Activated T-cell treated with anti-CD3 and anti-CD28 coated beads, Interleukin-2, amount 50 U/mL, for 4 hours (primary cell): ENCODE measurements around the gene RDX. TPM values are rescaled to one million over a fixed set of nuclear protein-coding genes. Genes with fewer than 3 reads are reported as not detected.

Source experiments
- ATAC-seq, 2 donors: fragments of 200-7000 bp; cut with Tn5 transposase; one replicate each; pipeline ENCODE4 v1.10.0; 2021
- DNase-seq: peaks from one replicate; pipeline ENCODE4 v3.0.0-alpha.2; 2020
- H3K27me3 Mint-ChIP-seq: one replicate; pipeline ENCODE4 v1.8.0; 2021; ENCODE audit warnings: low read depth, mixed read lengths
- H3K36me3 Mint-ChIP-seq: one replicate; pipeline ENCODE4 v1.8.0; 2022; ENCODE audit warnings: mixed read lengths; ENCODE audit not compliant: insufficient read depth
- H3K4me1 Mint-ChIP-seq: one replicate; pipeline ENCODE4 v1.8.0; 2021; ENCODE audit warnings: low read depth, mixed read lengths
- H3K4me3 Mint-ChIP-seq: one replicate; pipeline ENCODE4 v1.8.0; 2021; ENCODE audit warnings: mild to moderate bottlenecking, moderate library complexity, mixed read lengths
- H3K9me3 Mint-ChIP-seq: one replicate; pipeline ENCODE4 v1.8.0; 2021; ENCODE audit warnings: mixed read lengths
- total RNA-seq, 3 donors: library from RNA; stranded (reverse); gene quantifications; one replicate each; pipeline ENCODE4 v1.2.1, GENCODE V29; 2021

RDX gene
- 10 to 100 TPM; 34.6 to 42.3 (median 34.6) TPM for total RNA-seq

GRCh38 chr11:110296226-110297075 lies at the start of gene RDX:
TSS of gene RDX (minus strand) at chr11:110296614. CDS start at chr11:110279692, 16,922 bp downstream.
- DNase-seq, result peak; percentile 38
- peaks cover 43% of the 10 kb centered on the region for H3K4me1 Mint-ChIP-seq
- no peaks in the 10 kb centered on the region for H3K36me3 Mint-ChIP-seq
- H3K4me3 Mint-ChIP-seq, result peak within 1 kb of the TSS; percentile 90
- no peaks in the 10 kb centered on the region for H3K27me3 Mint-ChIP-seq
- ATAC-seq, result peak; percentile 76
- H3K9me3 Mint-ChIP-seq, result peaks cover 3% of the 10 kb centered on the region

GRCh38 chr11:110345743-110346142 lies 49.3 kb upstream of the RDX start:
- Mint-ChIP-seq H3K9me3 (peaks cover 5% of the 10 kb centered on the region), H3K36me3 (no peaks in the 10 kb centered on the region), H3K4me1 (peaks cover 58% of the 10 kb centered on the region), H3K27me3 (no peaks in the 10 kb centered on the region), H3K4me3 (no peak overlapping the region)
- DNase-seq (no peak), ATAC-seq (peak in 1 of 2 donors; percentile 39)

DNA sequence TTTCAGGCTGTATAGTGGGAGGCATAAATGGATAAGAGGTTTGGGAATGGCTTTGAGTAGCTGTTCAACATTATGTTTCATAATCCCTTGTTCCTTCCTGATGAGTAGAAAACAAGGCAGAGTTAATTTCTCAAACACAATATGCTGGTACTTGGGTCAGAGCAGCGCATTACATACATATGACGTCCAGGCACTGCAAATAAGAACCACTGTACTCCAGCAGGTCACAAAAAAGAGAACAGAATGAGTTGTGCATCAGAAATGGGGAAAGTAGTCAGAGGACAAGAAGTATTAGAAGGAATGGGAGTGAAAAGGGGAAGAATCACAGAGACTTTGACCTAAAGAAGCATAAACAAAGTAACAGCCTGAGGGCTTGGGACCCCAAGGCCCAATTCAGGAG lies 44.0 kb upstream of the RDX start:
- DNase-seq (no peak), ATAC-seq (no peak)
- no peaks in the 10 kb centered on the region for H3K36me3 Mint-ChIP-seq
- no peaks in the 10 kb centered on the region for H3K27me3 Mint-ChIP-seq
- peaks cover 16% of the 10 kb centered on the region for H3K4me1 Mint-ChIP-seq
- no peak overlapping the region for H3K4me3 Mint-ChIP-seq
- peaks cover 5% of the 10 kb centered on the region for H3K9me3 Mint-ChIP-seq

DNA sequence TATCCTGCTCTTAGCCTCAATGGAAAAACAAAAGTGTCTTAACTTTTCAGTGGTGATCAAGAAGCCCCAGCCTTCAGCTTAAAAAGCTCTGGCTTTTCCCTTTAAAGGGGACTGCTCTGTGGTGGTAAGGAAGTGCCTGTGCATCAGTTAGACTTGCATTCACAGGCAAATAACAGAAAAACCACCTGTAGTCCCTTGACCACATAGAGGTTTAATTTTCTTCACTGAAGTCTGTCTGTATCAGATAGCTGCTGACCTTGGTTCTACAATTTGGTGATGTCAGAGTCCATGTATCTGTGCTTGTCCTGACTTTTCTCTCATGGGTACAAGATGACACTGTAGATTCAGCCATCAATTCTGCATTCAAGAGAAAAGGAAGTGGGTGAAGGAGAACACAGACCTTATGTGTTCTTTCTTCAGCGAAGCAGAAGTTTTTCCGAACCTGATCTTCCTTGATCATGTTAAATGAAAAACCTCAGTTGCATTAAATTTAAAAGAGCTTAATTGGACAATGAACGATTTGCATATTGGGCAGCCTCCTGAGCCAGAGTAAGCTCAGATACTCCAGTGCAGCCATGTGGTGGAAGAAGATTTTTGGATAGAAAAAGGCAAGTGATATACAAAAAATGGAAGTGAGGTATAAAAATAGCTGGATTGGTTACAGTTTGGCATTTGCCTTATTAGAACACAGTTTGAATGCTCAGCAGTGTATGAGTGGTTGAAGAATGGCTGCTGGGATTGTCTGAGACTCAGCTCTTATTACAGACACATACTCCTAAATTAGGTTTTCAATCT lies 43.2 kb upstream of the RDX start:
- Mint-ChIP-seq H3K36me3 (no peaks in the 10 kb centered on the region), H3K4me1 (peaks cover 10% of the 10 kb centered on the region), H3K9me3 (peaks cover 5% of the 10 kb centered on the region), H3K27me3 (no peaks in the 10 kb centered on the region), H3K4me3 (no peak overlapping the region)
- ATAC-seq, result no peak
- no peak for DNase-seq

DNA sequence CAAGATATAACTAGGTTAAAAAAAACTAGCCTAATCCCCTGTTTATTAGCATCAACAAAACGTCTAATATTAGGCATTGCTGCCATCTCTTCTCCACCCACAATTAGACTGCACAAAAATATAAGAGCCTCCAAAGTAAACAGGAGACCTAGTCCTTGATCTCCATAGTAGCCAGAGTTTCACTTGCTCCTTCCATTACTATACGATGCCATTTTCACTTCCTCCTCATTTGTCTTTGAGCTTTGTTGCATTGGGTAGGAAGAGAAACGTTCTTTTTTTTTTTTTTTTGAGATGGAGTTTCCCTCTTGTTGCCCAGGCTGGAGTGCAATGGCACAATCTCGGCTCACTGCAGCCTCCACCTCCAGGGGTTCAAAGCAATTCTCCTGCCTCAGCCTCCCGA lies 42.3 kb upstream of the RDX start:
- H3K36me3 Mint-ChIP-seq, result no peaks in the 10 kb centered on the region
- DNase-seq, result no peak
- no peak overlapping the region for H3K4me3 Mint-ChIP-seq
- no peaks in the 10 kb centered on the region for H3K27me3 Mint-ChIP-seq
- peaks cover 3% of the 10 kb centered on the region for H3K9me3 Mint-ChIP-seq
- peaks cover 7% of the 10 kb centered on the region for H3K4me1 Mint-ChIP-seq
- ATAC-seq, result no peak

DNA sequence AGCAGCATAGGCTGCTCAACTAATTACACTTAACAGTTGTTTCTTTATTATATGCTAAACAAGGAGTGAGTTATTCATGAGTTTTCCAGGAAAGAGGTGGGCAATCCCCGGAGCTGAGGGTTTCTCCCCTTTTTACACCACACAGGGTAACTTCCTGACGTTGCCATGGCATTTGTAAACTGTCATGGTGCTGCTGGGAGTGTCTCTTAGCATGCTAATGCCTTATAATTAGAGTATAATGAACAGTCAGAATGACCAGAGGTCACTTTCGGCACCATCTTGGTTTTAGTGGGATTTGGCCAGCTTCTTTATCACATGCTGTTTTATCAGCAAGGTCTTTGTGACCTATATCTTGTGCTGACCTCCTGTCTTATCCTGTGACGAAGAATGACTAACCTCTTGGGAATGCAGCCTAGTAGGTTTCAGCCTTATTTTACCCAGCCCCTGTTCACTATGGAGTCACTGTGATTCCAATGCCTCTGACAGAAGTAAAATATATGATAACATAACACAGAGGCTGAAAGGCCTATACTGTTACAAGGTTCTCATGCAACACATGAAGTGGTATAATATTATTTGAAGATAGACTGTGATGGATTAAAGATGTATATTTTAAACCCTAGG lies 41.3 kb upstream of the RDX start:
- Mint-ChIP-seq H3K4me1 (peaks cover 5% of the 10 kb centered on the region), H3K27me3 (no peaks in the 10 kb centered on the region), H3K4me3 (no peak overlapping the region), H3K9me3 (no peaks in the 10 kb centered on the region), H3K36me3 (no peaks in the 10 kb centered on the region)
- ATAC-seq (peak; percentile 67 to 91), DNase-seq (no peak)

DNA sequence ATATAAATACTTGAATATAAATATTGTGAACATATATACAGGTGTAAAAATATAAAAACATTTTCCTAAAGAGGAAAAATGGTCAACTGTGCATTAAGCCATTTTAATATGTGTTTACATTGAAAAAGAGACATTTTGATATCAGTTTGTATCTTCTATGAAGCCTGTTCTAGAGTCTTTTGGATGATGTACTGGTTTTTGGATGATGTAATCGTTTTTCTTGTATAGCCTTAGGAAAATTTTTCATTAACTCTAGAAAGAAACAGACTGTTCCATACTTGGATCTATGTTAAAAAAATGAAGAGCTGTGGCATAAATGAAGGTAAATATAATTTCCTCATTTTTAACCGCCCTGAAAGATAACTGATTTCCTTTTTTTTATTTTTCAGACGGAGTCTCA lies 39.6 kb upstream of the RDX start:
- Mint-ChIP-seq H3K36me3 (no peaks in the 10 kb centered on the region), H3K27me3 (no peaks in the 10 kb centered on the region), H3K9me3 (no peaks in the 10 kb centered on the region), H3K4me3 (no peak overlapping the region), H3K4me1 (peaks cover 5% of the 10 kb centered on the region)
- no peak for DNase-seq
- ATAC-seq, result no peak

GRCh38 chr11:110335358-110335757 lies 38.9 kb upstream of the RDX start:
- no peak for ATAC-seq
- Mint-ChIP-seq H3K9me3 (peaks cover 4% of the 10 kb centered on the region), H3K27me3 (no peaks in the 10 kb centered on the region), H3K36me3 (no peaks in the 10 kb centered on the region), H3K4me3 (no peak overlapping the region), H3K4me1 (peaks cover 7% of the 10 kb centered on the region)
- DNase-seq, result no peak

DNA sequence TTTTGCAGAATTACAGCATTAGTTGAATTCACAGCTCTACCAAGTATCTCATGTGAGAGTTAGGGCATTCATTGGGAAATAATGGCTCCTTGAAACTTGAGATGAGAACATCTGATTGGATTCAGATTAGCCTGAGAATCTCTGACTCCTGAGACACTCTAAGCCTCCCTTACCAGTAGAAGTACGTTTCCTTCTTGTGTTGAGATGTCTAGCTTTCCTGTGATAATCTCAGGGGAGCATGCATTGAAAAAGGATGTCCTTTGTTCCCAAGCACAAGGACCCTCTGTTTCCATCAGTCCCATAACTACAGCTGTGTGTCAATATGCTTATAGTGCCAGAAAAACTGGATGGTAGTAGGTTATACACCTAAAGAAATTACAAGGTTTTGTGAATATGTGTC lies 35.2 kb upstream of the RDX start:
- Mint-ChIP-seq H3K9me3 (peaks cover 10% of the 10 kb centered on the region), H3K4me3 (no peak overlapping the region), H3K27me3 (no peaks in the 10 kb centered on the region), H3K4me1 (peaks cover 23% of the 10 kb centered on the region), H3K36me3 (no peaks in the 10 kb centered on the region)
- DNase-seq (no peak), ATAC-seq (no peak)

DNA sequence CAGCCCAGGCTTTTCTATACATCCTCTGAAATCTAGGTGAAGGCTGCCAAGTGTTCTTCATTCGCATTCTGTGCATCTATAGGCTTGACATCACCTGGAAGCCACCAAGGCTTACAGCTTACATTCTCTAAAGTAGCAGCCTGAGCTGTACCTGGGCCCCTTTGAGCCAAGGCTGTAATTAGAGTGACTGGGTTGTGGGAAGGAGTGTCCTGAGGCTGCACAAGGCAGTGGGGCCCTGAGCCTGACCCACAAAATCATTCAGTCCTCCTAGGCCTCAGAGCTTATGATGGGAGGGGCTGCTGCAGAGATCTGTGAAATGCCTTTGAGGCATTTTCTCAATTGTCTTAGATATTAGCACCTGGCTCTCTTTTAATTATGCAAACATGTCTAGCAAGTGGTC lies 33.0 kb upstream of the RDX start:
- peak overlapping the region; percentile 90 for H3K4me3 Mint-ChIP-seq
- no peak for DNase-seq
- H3K36me3 Mint-ChIP-seq, result no peaks in the 10 kb centered on the region
- peaks cover 10% of the 10 kb centered on the region for H3K9me3 Mint-ChIP-seq
- no peaks in the 10 kb centered on the region for H3K27me3 Mint-ChIP-seq
- ATAC-seq, result no peak
- peaks cover 23% of the 10 kb centered on the region for H3K4me1 Mint-ChIP-seq

- peak overlapping the region; percentile 90 for H3K4me3 Mint-ChIP-seq
- H3K4me1 Mint-ChIP-seq, result peaks cover 23% of the 10 kb centered on the region
- no peaks in the 10 kb centered on the region for H3K27me3 Mint-ChIP-seq
- no peak for ATAC-seq
- peaks cover 10% of the 10 kb centered on the region for H3K9me3 Mint-ChIP-seq
- DNase-seq, result no peak
- H3K36me3 Mint-ChIP-seq, result no peaks in the 10 kb centered on the region
Observed at GRCh38 chr11:110327508-110327907, 31.1 kb upstream of the RDX start.

- DNase-seq, result no peak
- peaks cover 15% of the 10 kb centered on the region for H3K4me1 Mint-ChIP-seq
- no peak overlapping the region for H3K4me3 Mint-ChIP-seq
- H3K27me3 Mint-ChIP-seq, result peaks cover 2% of the 10 kb centered on the region
- no peaks in the 10 kb centered on the region for H3K36me3 Mint-ChIP-seq
- H3K9me3 Mint-ChIP-seq, result peaks cover 4% of the 10 kb centered on the region
- ATAC-seq, result no peak
Observed at GRCh38 chr11:110323786-110324185, 27.4 kb upstream of the RDX start.

DNA sequence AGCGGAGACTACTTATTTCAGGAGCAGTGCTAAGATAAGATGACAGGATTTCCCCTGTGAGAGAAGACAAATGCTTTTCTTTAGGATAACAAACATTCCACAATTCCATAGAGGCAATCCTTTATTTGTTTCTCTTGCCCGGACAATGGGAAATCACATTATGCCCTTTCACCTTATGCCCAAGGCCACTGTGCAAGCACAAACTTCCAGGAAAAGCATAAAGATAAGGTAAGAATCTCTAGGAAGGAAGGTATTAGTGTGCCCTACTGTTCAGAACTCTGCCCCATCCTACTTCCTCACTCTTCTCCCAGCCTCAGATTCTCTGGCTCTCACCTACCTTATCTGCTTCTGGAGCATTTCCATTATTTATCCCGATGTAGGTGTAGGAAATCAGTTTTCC lies 23.1 kb upstream of the RDX start:
- Mint-ChIP-seq H3K4me1 (no peaks in the 10 kb centered on the region), H3K4me3 (no peak overlapping the region), H3K27me3 (peaks cover 2% of the 10 kb centered on the region), H3K9me3 (no peaks in the 10 kb centered on the region), H3K36me3 (no peaks in the 10 kb centered on the region)
- no peak for DNase-seq
- ATAC-seq, result no peak

DNA sequence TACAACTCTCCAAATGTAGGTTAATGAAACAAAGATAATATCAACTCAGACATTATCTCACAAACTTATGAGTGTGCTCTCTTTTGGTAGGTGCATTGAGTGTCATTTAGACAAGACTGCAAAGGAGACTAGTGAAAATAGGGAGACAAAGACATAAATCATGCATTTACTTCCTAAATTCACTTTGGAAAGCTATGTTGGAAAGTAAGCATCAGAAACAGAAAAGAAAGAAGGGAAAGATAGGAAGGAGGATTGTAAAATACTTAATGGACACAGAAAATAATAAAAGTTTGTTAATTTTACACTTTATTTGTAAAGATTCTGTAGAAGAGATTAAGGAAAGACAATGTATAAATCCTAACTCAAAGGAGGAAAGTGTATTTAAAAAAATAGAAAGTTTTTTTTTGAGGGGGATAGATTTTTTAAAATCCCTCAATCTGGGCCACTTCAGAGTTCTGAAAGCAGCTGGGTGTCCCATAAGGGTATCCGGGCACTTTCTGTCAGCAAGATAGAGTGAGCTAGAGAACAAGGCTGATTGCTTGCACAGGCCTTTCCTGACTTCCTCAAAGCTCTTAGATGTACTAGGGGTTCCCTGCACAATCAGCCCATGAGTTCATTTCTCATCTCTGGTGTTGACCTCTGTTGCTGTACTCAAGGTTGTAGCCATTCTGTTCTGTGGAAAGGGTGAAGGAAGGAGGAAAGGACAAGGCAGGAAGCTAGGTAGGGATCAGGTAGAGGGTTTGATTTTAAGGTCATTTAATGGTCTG lies 22.4 kb upstream of the RDX start:
- no peak for DNase-seq
- Mint-ChIP-seq H3K4me3 (no peak overlapping the region), H3K27me3 (peaks cover 2% of the 10 kb centered on the region), H3K9me3 (no peaks in the 10 kb centered on the region), H3K4me1 (no peaks in the 10 kb centered on the region), H3K36me3 (no peaks in the 10 kb centered on the region)
- no peak for ATAC-seq
